ENCODE measurements around the gene STARD6. TPM values are rescaled to one million over a fixed set of nuclear protein-coding genes. Genes with fewer than 3 reads are reported as not detected.
"Not testable (repeated sequence)": the region's sequence is repeated elsewhere in the genome, so short reads cannot be mapped to it uniquely, and the experiment has no call there.

Gene STARD6
- total and polyA plus RNA-seq, 7 donors: not detected

GRCh38 chr18:54387631-54388030 lies 30.0 kb upstream of the STARD6 start:
- Histone ChIP-seq H3K27ac (no peak overlapping the region), H3K9me3 (no peaks in the 10 kb centered on the region), H3K27me3 (ENCODE audit: insufficient read depth in 3 of 3, low read length in 2 of 3) (no peaks in the 10 kb centered on the region), H3K36me3 (ENCODE audit: insufficient read depth in 1 of 2, low read depth in 1 of 2) (no peaks in the 10 kb centered on the region), H3K4me3 (no peak overlapping the region), H3K4me1 (no peaks in the 10 kb centered on the region)
- TF ChIP-seq CTCF (IDR thresholded peaks at IDR 0.05): no peak
- no peak for ATAC-seq
- no peak for DNase-seq
- intact Hi-C loops (cut with DNase I): no loop called here
- WGBS, 3 donors: 76 to 79% (median 76%) methylated on average over 3 of the region's 3 CpGs

GRCh38 chr18:54386800-54387495 lies 29.3 kb upstream of the STARD6 start:
- H3K4me3 ChIP-seq; ATAC-seq; intact Hi-C loops (cut with DNase I); H3K27me3 ChIP-seq (ENCODE audit: insufficient read depth in 3 of 3, low read length in 2 of 3); DNase-seq; H3K27ac ChIP-seq; H3K4me1 ChIP-seq; H3K9me3 ChIP-seq; H3K36me3 ChIP-seq (ENCODE audit: insufficient read depth in 1 of 2, low read depth in 1 of 2): not testable (repeated sequence)
- WGBS, 3 donors: 93 to 97% (median 94%) methylated on average over 23 of the region's 23 CpGs

- H3K27ac ChIP-seq: no peak overlapping the region
- H3K27me3 ChIP-seq (ENCODE audit: insufficient read depth in 3 of 3, low read length in 2 of 3): no peaks in the 10 kb centered on the region
- H3K4me3 ChIP-seq: no peak overlapping the region
- intact Hi-C loops (cut with DNase I): no loop called here
- H3K36me3 ChIP-seq (ENCODE audit: insufficient read depth in 1 of 2, low read depth in 1 of 2): no peaks in the 10 kb centered on the region
- no peak for ATAC-seq
- TF ChIP-seq CTCF (IDR thresholded peaks at IDR 0.05): no peak
- 57 to 86% (median 84%) methylated on average over 4 of the region's 4 CpGs for WGBS, 3 donors
- no peaks in the 10 kb centered on the region for H3K4me1 ChIP-seq
- H3K9me3 ChIP-seq: no peaks in the 10 kb centered on the region
- DNase-seq: no peak
Measured at GRCh38 chr18:54386043-54386442, 28.4 kb upstream of the STARD6 start.

- intact Hi-C loops (cut with DNase I): no loop called here
- 86 to 88% (median 87%) methylated on average over 7 to 8 of the region's 8 CpGs for WGBS, 3 donors
Measured at GRCh38 chr18:54382733-54383252, 25.1 kb upstream of the STARD6 start.

GRCh38 chr18:54382076-54382475 lies 24.4 kb upstream of the STARD6 start:
- 82 to 91% (median 83%) methylated on average over 3 of the region's 3 CpGs for WGBS, 3 donors
- no peak for TF ChIP-seq CTCF (IDR thresholded peaks at IDR 0.05)
- H3K4me1 ChIP-seq: no peaks in the 10 kb centered on the region
- H3K4me3 ChIP-seq: no peak overlapping the region
- intact Hi-C loops (cut with DNase I): no loop called here
- H3K27ac ChIP-seq: no peak overlapping the region
- H3K27me3 ChIP-seq (ENCODE audit: insufficient read depth in 3 of 3, low read length in 2 of 3): no peaks in the 10 kb centered on the region
- peaks cover 0 to 4% of the 10 kb centered on the region in 2 donors for H3K36me3 ChIP-seq (ENCODE audit: insufficient read depth in 1 of 2, low read depth in 1 of 2)
- DNase-seq (no peak), ATAC-seq (no peak)
- H3K9me3 ChIP-seq: no peaks in the 10 kb centered on the region

More at GRCh38 chr18:54382733-54383252, 25.1 kb upstream of the STARD6 start:
- no peak for DNase-seq
- H3K9me3 ChIP-seq: no peaks in the 10 kb centered on the region
- peaks cover 0 to 4% of the 10 kb centered on the region in 2 donors for H3K36me3 ChIP-seq (ENCODE audit: insufficient read depth in 1 of 2, low read depth in 1 of 2)
- H3K4me3 ChIP-seq: no peak overlapping the region
- no peak overlapping the region for H3K27ac ChIP-seq
- TF ChIP-seq CTCF (IDR thresholded peaks at IDR 0.05): no peak
- no peak for ATAC-seq
- no peaks in the 10 kb centered on the region for H3K4me1 ChIP-seq
- no peaks in the 10 kb centered on the region for H3K27me3 ChIP-seq (ENCODE audit: insufficient read depth in 3 of 3, low read length in 2 of 3)

All from psoas muscle (tissue), 8 donors.